ENCODE data around the gene NACC1.
"Not testable (repeated sequence)": the region's sequence is repeated elsewhere in the genome, so short reads cannot be mapped to it uniquely, and the experiment has no call there.

The NACC1 gene

GRCh38 chr19:13138916-13139198 lies 20.8 kb downstream of the NACC1 start:
- peaks cover 56% of the 10 kb centered on the region for H3K36me3 ChIP-seq (ENCODE audit: insufficient read depth, low read length)
- H3K4me1 ChIP-seq (ENCODE audit: insufficient read depth, low read length): no peaks in the 10 kb centered on the region
- H3K27ac ChIP-seq (ENCODE audit: low read depth, low read length): no peak overlapping the region
- H3K9me3 ChIP-seq (ENCODE audit: insufficient read depth, low read depth, low read length): no peaks in the 10 kb centered on the region
- WGBS: 88% methylated on average over 10 of the region's 10 CpGs
- H3K9ac ChIP-seq (ENCODE audit: low read depth, low read length): no peak overlapping the region
- H3K4me3 ChIP-seq (ENCODE audit: low read length): no peak overlapping the region
- H3K27me3 ChIP-seq (ENCODE audit: insufficient read depth, low read length): no peaks in the 10 kb centered on the region

- no peaks in the 10 kb centered on the region for H3K27me3 ChIP-seq (ENCODE audit: insufficient read depth, low read length)
- no peak overlapping the region for H3K27ac ChIP-seq (ENCODE audit: low read depth, low read length)
- no peak overlapping the region for H3K9ac ChIP-seq (ENCODE audit: low read depth, low read length)
- no peak overlapping the region for H3K4me3 ChIP-seq (ENCODE audit: low read length)
- WGBS: 93% methylated on average over 9 of the region's 11 CpGs
- peaks cover 57% of the 10 kb centered on the region for H3K36me3 ChIP-seq (ENCODE audit: insufficient read depth, low read length)
- H3K9me3 ChIP-seq (ENCODE audit: insufficient read depth, low read depth, low read length): no peaks in the 10 kb centered on the region
- no peaks in the 10 kb centered on the region for H3K4me1 ChIP-seq (ENCODE audit: insufficient read depth, low read length)
These were observed 21.7 kb downstream of the NACC1 start for GRCh38 chr19:13139633-13140311.

- Histone ChIP-seq H3K36me3 (ENCODE audit: insufficient read depth, low read length) (peaks cover 15% of the 10 kb centered on the region), H3K4me3 (ENCODE audit: low read length) (no peak overlapping the region), H3K27ac (ENCODE audit: low read depth, low read length) (no peak overlapping the region), H3K27me3 (ENCODE audit: insufficient read depth, low read length) (no peaks in the 10 kb centered on the region), H3K4me1 (ENCODE audit: insufficient read depth, low read length) (no peaks in the 10 kb centered on the region), H3K9ac (ENCODE audit: low read depth, low read length) (no peak overlapping the region), H3K9me3 (ENCODE audit: insufficient read depth, low read depth, low read length) (no peaks in the 10 kb centered on the region)
- WGBS: 95% methylated on average over 13 of the region's 16 CpGs
These were observed 28.9 kb downstream of the NACC1 start for GRCh38 chr19:13146763-13147563.

DNA sequence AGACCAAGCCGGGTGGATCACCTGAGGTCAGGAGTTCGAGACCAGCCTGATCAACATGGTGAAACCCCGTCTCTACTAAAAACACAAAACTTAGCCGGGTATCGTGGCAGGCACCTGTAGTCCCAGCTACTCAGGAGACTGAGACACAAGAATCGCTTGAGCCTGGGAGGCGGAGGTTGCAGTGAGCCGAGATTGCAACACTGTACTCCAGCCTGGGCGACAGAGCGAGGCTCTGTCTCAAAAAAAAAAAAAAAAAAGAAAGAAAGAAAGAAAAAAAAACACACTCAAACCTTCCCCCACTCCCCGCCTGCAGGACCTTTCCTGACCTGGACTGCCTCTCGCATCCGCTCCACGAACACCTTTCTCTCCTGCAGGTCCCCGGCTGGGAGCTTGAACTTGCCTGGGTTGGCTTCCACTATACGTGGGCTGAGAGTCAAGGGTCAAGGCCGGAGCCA lies 31.1 kb downstream of the NACC1 start:
- not testable (repeated sequence) for H3K9me3 ChIP-seq (ENCODE audit: insufficient read depth, low read depth, low read length); H3K4me1 ChIP-seq (ENCODE audit: insufficient read depth, low read length); H3K27me3 ChIP-seq (ENCODE audit: insufficient read depth, low read length); H3K27ac ChIP-seq (ENCODE audit: low read depth, low read length)
- Histone ChIP-seq H3K4me3 (ENCODE audit: low read length) (peak overlapping the region; percentile 82), H3K36me3 (ENCODE audit: insufficient read depth, low read length) (peaks cover 11% of the 10 kb centered on the region), H3K9ac (ENCODE audit: low read depth, low read length) (peak overlapping the region; percentile 64)
- WGBS: 59% methylated on average over 15 of the region's 17 CpGs

GRCh38 chr19:13149628-13150186 lies 31.6 kb downstream of the NACC1 start:
- WGBS: 1% methylated on average over 46 of the region's 46 CpGs
- Histone ChIP-seq H3K27me3 (ENCODE audit: insufficient read depth, low read length) (no peaks in the 10 kb centered on the region), H3K36me3 (ENCODE audit: insufficient read depth, low read length) (peaks cover 9% of the 10 kb centered on the region), H3K4me3 (ENCODE audit: low read length) (peak overlapping the region; percentile 82), H3K4me1 (ENCODE audit: insufficient read depth, low read length) (no peaks in the 10 kb centered on the region), H3K27ac (ENCODE audit: low read depth, low read length) (no peak overlapping the region; the same call in 1 of the 2 replicates), H3K9ac (ENCODE audit: low read depth, low read length) (peak overlapping the region; percentile 64), H3K9me3 (ENCODE audit: insufficient read depth, low read depth, low read length) (no peaks in the 10 kb centered on the region)

DNA sequence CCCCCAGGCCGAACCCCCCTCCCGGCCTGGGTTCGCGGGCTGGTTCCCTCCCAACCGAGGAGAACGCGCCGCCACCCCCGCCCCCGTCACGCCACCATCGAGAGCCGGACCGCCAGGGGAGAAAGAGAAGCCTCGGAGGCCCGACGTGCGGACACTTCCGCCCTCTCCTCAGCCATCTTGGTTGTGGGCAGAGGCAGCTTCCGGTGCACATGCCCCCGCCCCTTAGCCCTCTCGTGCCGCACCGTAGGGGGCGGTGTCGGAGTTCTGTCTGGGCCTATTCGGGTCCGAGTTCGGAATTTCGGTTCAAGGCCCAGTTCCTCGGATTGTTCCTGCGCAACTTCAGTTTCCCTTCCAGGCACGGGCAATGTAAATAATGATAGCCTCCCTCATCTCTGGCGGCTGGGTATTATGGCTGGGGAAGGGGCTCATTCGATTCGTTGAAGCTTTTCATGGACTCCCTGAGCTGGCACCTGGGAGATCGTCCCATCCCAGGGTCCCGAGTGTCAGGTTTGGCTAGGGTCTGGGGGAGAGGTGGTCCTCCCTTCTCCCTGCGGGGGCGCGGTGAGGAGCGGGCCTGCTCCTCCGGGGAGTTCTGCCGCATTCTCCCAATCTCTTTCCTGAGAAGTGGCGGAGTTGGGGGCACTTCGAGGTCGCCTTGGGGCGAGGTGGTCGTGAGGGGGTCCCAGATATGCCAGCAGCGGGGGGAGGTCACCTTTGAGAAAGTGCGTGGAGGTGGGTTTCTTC lies 32.3 kb downstream of the NACC1 start, which contains the start of the genes IER2 and STX10:
IER2 (plus strand) TSS at position 225 of the 744 bp plus-strand sequence. CDS start 2,776 bp downstream, outside the sequence.
STX10 (minus strand) TSS at position 189 of the 744 bp plus-strand sequence. CDS start 202 bp downstream, outside the sequence.
- peak within 1 kb of the TSS; percentile 96 for H3K27ac ChIP-seq (ENCODE audit: low read depth, low read length)
- no peaks in the 10 kb centered on the region for H3K9me3 ChIP-seq (ENCODE audit: insufficient read depth, low read depth, low read length)
- H3K4me1 ChIP-seq (ENCODE audit: insufficient read depth, low read length): no peaks in the 10 kb centered on the region
- H3K27me3 ChIP-seq (ENCODE audit: insufficient read depth, low read length): no peaks in the 10 kb centered on the region
- H3K4me3 ChIP-seq (ENCODE audit: low read length): peak within 1 kb of the TSS; percentile 82
- WGBS: under 1% methylated on average over 49 of the region's 51 CpGs
- peaks cover 4% of the 10 kb centered on the region; the same call in 1 of the 2 replicates for H3K36me3 ChIP-seq (ENCODE audit: insufficient read depth, low read length)
- peak within 1 kb of the TSS; percentile 88 for H3K9ac ChIP-seq (ENCODE audit: low read depth, low read length)

- Histone ChIP-seq H3K9ac (ENCODE audit: low read depth, low read length) (peak overlapping the region; percentile 88), H3K27me3 (ENCODE audit: insufficient read depth, low read length) (no peaks in the 10 kb centered on the region), H3K27ac (ENCODE audit: low read depth, low read length) (peak overlapping the region; percentile 96), H3K9me3 (ENCODE audit: insufficient read depth, low read depth, low read length) (no peaks in the 10 kb centered on the region), H3K4me1 (ENCODE audit: insufficient read depth, low read length) (peaks cover under 1% of the 10 kb centered on the region), H3K4me3 (ENCODE audit: low read length) (peak overlapping the region; percentile 82), H3K36me3 (ENCODE audit: insufficient read depth, low read length) (peaks cover 3% of the 10 kb centered on the region; the same call in 1 of the 2 replicates)
- WGBS: under 1% methylated on average over 34 of the region's 34 CpGs
These were observed 33.0 kb downstream of the NACC1 start for GRCh38 chr19:13150931-13151604.

GRCh38 chr19:13151605-13152355 lies 33.7 kb downstream of the NACC1 start:
- H3K9ac ChIP-seq (ENCODE audit: low read depth, low read length): peak overlapping the region; percentile 95
- peak overlapping the region; percentile 89 for H3K4me3 ChIP-seq (ENCODE audit: low read length)
- H3K27me3 ChIP-seq (ENCODE audit: insufficient read depth, low read length): no peaks in the 10 kb centered on the region
- peaks cover 5% of the 10 kb centered on the region for H3K4me1 ChIP-seq (ENCODE audit: insufficient read depth, low read length)
- H3K27ac ChIP-seq (ENCODE audit: low read depth, low read length): peak overlapping the region; percentile 100
- H3K36me3 ChIP-seq (ENCODE audit: insufficient read depth, low read length): peaks cover 3% of the 10 kb centered on the region; the same call in 1 of the 2 replicates
- H3K9me3 ChIP-seq (ENCODE audit: insufficient read depth, low read depth, low read length): no peaks in the 10 kb centered on the region
- under 1% methylated on average over 65 of the region's 71 CpGs for WGBS

DNA sequence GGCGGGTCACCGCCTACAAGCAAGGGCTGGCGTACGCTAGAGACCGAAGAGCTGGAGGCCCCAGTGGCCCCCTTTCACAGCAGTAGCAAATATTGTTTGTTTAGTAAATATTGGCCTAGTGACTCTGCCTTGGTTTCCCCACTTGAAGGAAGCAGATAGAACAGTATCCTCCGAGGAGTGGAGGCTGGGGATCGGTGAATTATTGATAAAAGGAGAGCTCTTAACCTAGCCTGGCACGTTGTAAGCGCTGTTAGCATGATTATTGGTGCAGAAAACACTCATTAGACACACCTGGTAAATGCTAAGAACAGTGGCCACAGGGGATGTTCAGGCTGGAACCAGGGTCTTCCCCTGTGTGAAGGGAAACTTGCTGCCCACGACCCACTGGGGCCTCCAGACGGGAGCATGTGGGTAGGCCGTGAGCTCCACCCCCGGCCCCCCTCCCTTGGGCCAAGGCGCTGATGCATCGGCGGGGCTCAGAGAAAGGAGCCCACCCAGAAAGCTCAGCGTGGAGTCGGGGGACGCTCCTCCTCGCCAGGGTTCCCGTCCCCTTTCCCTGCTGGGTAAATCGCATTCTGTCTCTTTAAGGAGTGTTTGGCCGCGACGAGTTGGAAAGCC lies 34.4 kb downstream of the NACC1 start:
- Histone ChIP-seq H3K27me3 (ENCODE audit: insufficient read depth, low read length) (no peaks in the 10 kb centered on the region), H3K4me1 (ENCODE audit: insufficient read depth, low read length) (peaks cover 5% of the 10 kb centered on the region), H3K27ac (ENCODE audit: low read depth, low read length) (peak overlapping the region; percentile 100), H3K4me3 (ENCODE audit: low read length) (peak overlapping the region; percentile 89), H3K9ac (ENCODE audit: low read depth, low read length) (peak overlapping the region; percentile 95), H3K36me3 (ENCODE audit: insufficient read depth, low read length) (peaks cover 3% of the 10 kb centered on the region; the same call in 1 of the 2 replicates), H3K9me3 (ENCODE audit: insufficient read depth, low read depth, low read length) (no peaks in the 10 kb centered on the region)
- WGBS: under 1% methylated on average over 25 of the region's 25 CpGs
